GM12875 (cell line): Measurements from ENCODE around the gene EVI5L.
"Not testable (repeated sequence)": the region's sequence is repeated elsewhere in the genome, so short reads cannot be mapped to it uniquely, and the experiment has no call there.

Source experiments
- H3K4me3 ChIP-seq: one replicate; pipeline ENCODE4 v1.5.1; 2011; ENCODE audit warnings: low read depth, low read length, control low read depth
- CTCF ChIP-seq: IDR thresholded peaks from 2 replicates; pipeline ENCODE4 v1.5.1; 2011; ENCODE audit warnings: low read depth, mild to moderate bottlenecking, control low read depth, inconsistent platforms, low read length, moderate library complexity, borderline replicate concordance; ENCODE audit not compliant: insufficient read depth

EVI5L gene

GRCh38 chr19:7856679-7857663 lies 27.0 kb downstream of the EVI5L start:
- no peak overlapping the region for H3K4me3 ChIP-seq
- no peak for TF ChIP-seq CTCF

GRCh38 chr19:7857727-7858108 lies 27.7 kb downstream of the EVI5L start:
- no peak overlapping the region for H3K4me3 ChIP-seq
- TF ChIP-seq CTCF: no peak

- no peak overlapping the region for H3K4me3 ChIP-seq
- no peak for TF ChIP-seq CTCF
These were observed 28.2 kb downstream of the EVI5L start for GRCh38 chr19:7858109-7858770.

GRCh38 chr19:7859087-7859486 lies 29.1 kb downstream of the EVI5L start:
- not testable (repeated sequence) for H3K4me3 ChIP-seq

- H3K4me3 ChIP-seq: no peak overlapping the region
- TF ChIP-seq CTCF: no peak
These were observed 30.1 kb downstream of the EVI5L start for GRCh38 chr19:7859831-7860713.

GRCh38 chr19:7860714-7861618 lies 30.9 kb downstream of the EVI5L start:
- no peak overlapping the region for H3K4me3 ChIP-seq

More at GRCh38 chr19:7860714-7861618, 30.9 kb downstream of the EVI5L start:
- TF ChIP-seq CTCF: no peak
